NCI-H187 (cell line): Measurements from ENCODE around the gene GATAD2A.

Source experiments
- DNase-seq, 2 experiments: peaks; one replicate each; lab custom pipeline; 2025; lab: John Stamatoyannopoulos, UW

Gene GATAD2A

GRCh38 chr19:19532806-19533701 is 127.6 kb downstream of the GATAD2A start:
- no peak for DNase-seq

GRCh38 chr19:19533841-19534240 is 128.4 kb downstream of the GATAD2A start:
- DNase-seq, result no peak

GRCh38 chr19:19534556-19535265 is 129.2 kb downstream of the GATAD2A start:
- no peak for DNase-seq

- DNase-seq, result no peak
These were observed 130.1 kb downstream of the GATAD2A start for GRCh38 chr19:19535311-19536191.

GRCh38 chr19:19537075-19538048 is 131.9 kb downstream of the GATAD2A start:
- no peak for DNase-seq

- DNase-seq, result no peak
These were observed 132.7 kb downstream of the GATAD2A start, which contains the start of gene CILP2 for GRCh38 chr19:19538061-19538784. TSS of gene CILP2 (plus strand) at chr19:19538265. CDS start at chr19:19538350, 85 bp downstream.

GRCh38 chr19:19538785-19539166 is 133.3 kb downstream of the GATAD2A start:
- no peak for DNase-seq

GRCh38 chr19:19539698-19540063 is 134.2 kb downstream of the GATAD2A start:
- no peak for DNase-seq

- DNase-seq, result no peak
These were observed 134.7 kb downstream of the GATAD2A start for GRCh38 chr19:19540064-19540714.

- DNase-seq, result no peak
These were observed 135.4 kb downstream of the GATAD2A start for GRCh38 chr19:19540715-19541515.

- DNase-seq, result no peak
These were observed 136.1 kb downstream of the GATAD2A start for GRCh38 chr19:19541616-19542015.

GRCh38 chr19:19542507-19542906 is 137.0 kb downstream of the GATAD2A start:
- DNase-seq, result no peak

GRCh38 chr19:19543101-19543500 is 137.6 kb downstream of the GATAD2A start:
- DNase-seq, result no peak

- no peak for DNase-seq
These were observed 138.2 kb downstream of the GATAD2A start for GRCh38 chr19:19543640-19544039.

GRCh38 chr19:19544257-19544953 is 138.9 kb downstream of the GATAD2A start:
- DNase-seq, result no peak

- no peak for DNase-seq
These were observed 139.6 kb downstream of the GATAD2A start for GRCh38 chr19:19544954-19545591.

- DNase-seq, result no peak
These were observed 140.2 kb downstream of the GATAD2A start for GRCh38 chr19:19545707-19546106.

GRCh38 chr19:19546751-19547162 is 141.3 kb downstream of the GATAD2A start:
- no peak for DNase-seq
